Activated CD4-positive, alpha-beta memory T cell treated with anti-CD3 and anti-CD28 coated beads, Interleukin-2, amount 10 ng/mL, durations not matched to agents 7 days and 5 days (primary cell): ENCODE data around the gene LHX6. TPM values are rescaled to one million over a fixed set of nuclear protein-coding genes. Genes with fewer than 3 reads are reported as not detected.

ENCODE experiments used
- CTCF ChIA-PET: fragments of 350-600 bp; sonication (Branson Sonifier 250); formaldehyde crosslinking; loops from one replicate; lab custom pipeline; 2021; ENCODE audit warnings: antibody characterized with exemption, inconsistent platforms; lab: Charles Lee
- POLR2A ChIA-PET: fragments of 350-600 bp; sonication (Branson Sonifier 250); formaldehyde crosslinking; loops from one replicate; lab custom pipeline; 2021; ENCODE audit warnings: antibody characterized with exemption; lab: Charles Lee
- DNase-seq: peaks from one replicate; pipeline ENCODE4 v3.0.0-alpha.2; 2020
- H3K27ac Mint-ChIP-seq: one replicate; pipeline ENCODE4 v1.8.0; 2021; ENCODE audit warnings: mild to moderate bottlenecking, mixed read lengths
- H3K27me3 Mint-ChIP-seq: one replicate; pipeline ENCODE4 v1.8.0; 2021; ENCODE audit warnings: mixed read lengths
- H3K36me3 Mint-ChIP-seq: one replicate; pipeline ENCODE4 v1.8.0; 2021; ENCODE audit warnings: low read depth, mixed read lengths
- H3K4me1 Mint-ChIP-seq: one replicate; pipeline ENCODE4 v1.8.0; 2021; ENCODE audit warnings: mixed read lengths
- H3K4me3 Mint-ChIP-seq: one replicate; pipeline ENCODE4 v1.8.0; 2021; ENCODE audit warnings: mild to moderate bottlenecking, mixed read lengths
- H3K9me3 Mint-ChIP-seq: one replicate; pipeline ENCODE4 v1.8.0; 2021; ENCODE audit warnings: mixed read lengths
- total RNA-seq, 2 experiments: library from RNA; stranded (reverse); gene quantifications; one replicate each; pipeline ENCODE4 v1.2.3, GENCODE V29; 2021

LHX6 gene
- total RNA-seq, 2 experiments from 2014 or later: not detected

DNA sequence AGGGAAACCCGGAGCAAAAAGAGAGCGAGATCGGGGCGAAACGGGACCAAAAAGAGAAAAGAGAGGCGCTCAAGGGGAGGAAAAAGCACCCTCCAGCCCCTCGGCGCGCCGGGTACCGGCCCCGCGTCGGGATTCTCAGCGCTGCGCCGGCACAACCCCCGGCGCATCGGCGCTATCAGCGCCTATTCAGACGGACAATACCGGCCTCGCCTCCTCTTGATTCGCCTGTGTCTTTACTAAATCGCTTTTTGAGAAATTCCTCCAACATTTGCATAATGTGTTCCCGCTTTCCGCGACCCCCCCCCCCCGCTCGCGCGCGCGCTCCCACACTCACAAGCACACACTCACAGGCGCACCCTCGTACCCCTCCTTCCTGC, 578 bp downstream of the LHX6 start:
- Mint-ChIP-seq H3K9me3 (no peaks in the 10 kb centered on the region), H3K4me3 (no peak overlapping the region), H3K4me1 (peaks cover 3% of the 10 kb centered on the region), H3K27ac (no peak overlapping the region), H3K36me3 (no peaks in the 10 kb centered on the region), H3K27me3 (peaks cover 44% of the 10 kb centered on the region)
- DNase-seq: no peak
- ChIA-PET CTCF (no interaction called here), POLR2A (no interaction called here)

DNA sequence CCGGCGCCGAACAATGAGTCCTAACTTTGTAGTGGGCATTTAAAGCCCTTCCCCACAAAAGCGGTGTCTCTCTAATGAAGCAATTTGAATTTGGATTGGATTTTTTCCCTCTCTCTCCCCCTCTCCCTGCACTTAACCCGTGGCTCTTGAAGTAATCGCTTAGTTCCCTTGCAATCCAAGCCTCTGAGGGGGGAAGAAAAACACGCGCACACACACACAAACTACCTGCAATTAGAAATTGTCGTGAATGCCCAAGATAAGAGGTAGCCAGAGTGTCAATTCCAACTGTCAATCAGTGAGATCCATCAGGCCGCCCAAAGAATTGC, 1.2 kb downstream of the LHX6 start:
- Mint-ChIP-seq H3K4me3 (no peak overlapping the region), H3K9me3 (no peaks in the 10 kb centered on the region), H3K27me3 (peaks cover 49% of the 10 kb centered on the region), H3K4me1 (peaks cover 3% of the 10 kb centered on the region), H3K36me3 (no peaks in the 10 kb centered on the region), H3K27ac (no peak overlapping the region)
- POLR2A ChIA-PET: no interaction called here
- CTCF ChIA-PET: no interaction called here
- no peak for DNase-seq

DNA sequence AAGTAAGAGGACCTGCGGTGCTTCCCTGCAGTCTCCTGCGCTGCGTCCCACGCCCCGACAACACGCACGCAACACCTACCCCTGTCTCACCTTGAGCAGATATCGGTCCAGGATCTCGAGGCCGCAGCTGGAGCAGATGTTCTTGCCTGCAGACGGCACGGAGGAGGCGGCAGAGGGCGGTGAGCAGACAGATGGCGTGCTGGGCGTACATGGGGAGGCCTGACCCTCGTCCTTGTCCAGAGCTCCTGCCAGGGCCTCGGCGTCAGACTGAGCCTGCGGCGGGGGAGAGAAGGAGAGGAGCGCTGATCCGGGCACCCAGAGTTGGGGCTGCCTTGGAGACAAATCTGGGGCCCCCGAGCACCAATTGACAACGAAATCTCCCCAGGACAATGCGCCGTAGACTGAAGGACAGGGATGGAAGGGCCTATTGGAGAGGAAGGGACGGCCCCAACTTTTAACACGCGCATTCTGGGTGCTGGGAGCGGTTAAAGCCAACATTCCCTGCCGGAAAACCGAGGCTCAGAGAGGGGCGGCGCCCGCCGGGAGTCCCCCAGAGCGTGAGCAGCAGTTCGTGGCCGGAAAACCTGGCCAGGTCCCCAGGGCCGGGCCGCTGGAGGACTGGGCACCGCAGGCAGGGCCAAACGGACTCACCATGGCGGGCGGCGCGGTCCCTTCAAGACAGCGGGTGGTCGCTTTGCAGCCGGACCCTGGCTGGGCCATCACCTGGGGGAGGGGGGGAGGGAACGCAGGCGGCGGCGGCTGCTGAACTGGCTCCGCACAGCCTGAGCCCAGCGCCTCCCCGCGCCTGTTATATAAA, 1.8 kb downstream of the LHX6 start:
- POLR2A ChIA-PET: no interaction called here
- no peaks in the 10 kb centered on the region for H3K9me3 Mint-ChIP-seq
- CTCF ChIA-PET: no interaction called here

DNA sequence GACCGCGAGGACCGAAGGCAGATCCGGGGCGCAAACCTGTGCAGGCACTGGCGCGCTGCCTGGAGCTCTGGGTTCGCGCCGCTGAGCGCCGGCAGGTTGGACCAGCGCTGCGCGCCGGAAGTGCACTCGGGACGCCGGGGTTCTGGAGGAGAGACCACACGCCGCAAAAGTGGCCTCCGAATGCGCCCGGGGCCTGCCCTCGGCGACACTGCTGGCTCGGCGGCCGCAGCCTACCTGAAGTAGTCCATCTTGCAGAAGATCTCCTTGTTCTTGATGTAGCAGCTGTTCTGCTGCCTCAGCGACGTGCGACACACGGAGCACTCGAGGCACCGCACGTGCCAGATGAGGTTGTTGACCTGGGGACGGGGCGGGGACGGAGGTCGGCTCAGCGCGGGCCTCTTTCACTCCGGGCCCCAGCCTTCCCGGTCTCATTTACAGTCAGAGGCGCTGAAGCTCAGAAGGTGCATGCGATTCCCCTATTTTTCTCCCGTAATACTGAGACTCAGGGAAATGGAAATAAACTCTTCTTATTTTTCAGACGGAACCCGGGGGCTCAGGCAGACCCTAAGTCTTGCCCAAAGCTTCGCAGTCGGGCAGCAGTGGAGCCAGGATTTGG, 2.5 kb downstream of the LHX6 start:
- Mint-ChIP-seq H3K9me3 (no peaks in the 10 kb centered on the region), H3K4me3 (no peak overlapping the region), H3K4me1 (peaks cover 3% of the 10 kb centered on the region), H3K27me3 (peaks cover 56% of the 10 kb centered on the region), H3K36me3 (no peaks in the 10 kb centered on the region), H3K27ac (no peak overlapping the region)
- ChIA-PET CTCF (no interaction called here), POLR2A (no interaction called here)
- DNase-seq: peak; percentile 14

More for the DNA sequence above, 1.8 kb downstream of the LHX6 start:
- H3K27ac Mint-ChIP-seq: no peak overlapping the region
- H3K36me3 Mint-ChIP-seq: no peaks in the 10 kb centered on the region
- H3K4me1 Mint-ChIP-seq: peaks cover 3% of the 10 kb centered on the region
- H3K4me3 Mint-ChIP-seq: no peak overlapping the region
- no peak for DNase-seq
- H3K27me3 Mint-ChIP-seq: peaks cover 54% of the 10 kb centered on the region

GRCh38 chr9:122225312-122226141, 3.2 kb downstream of the LHX6 start:
- peak; percentile 9 for DNase-seq

DNA sequence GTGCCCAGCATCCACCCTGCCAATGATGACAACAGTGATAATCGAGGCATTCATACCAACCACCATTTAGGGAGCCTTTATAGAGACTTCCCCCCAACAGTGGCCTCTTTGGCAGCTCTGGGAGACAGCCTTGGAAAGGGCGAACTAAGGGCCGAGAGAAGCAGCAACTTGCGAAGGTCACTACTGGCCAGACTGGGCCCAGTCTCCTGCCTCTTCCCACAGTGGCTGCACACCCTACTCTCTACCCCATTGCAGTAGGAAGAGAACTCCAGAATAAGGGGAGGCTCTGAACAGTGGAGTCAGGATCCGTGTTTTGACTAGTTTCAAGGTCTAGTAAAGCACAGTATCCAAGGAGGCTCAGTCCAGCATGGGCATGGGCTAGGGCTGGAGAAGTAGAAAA, 5.3 kb downstream of the LHX6 start:
- Mint-ChIP-seq H3K4me1 (peaks cover 21% of the 10 kb centered on the region), H3K27me3 (peaks cover 82% of the 10 kb centered on the region), H3K9me3 (no peaks in the 10 kb centered on the region), H3K27ac (no peak overlapping the region), H3K36me3 (no peaks in the 10 kb centered on the region), H3K4me3 (no peak overlapping the region)
- ChIA-PET POLR2A (interaction anchor here (1.0 to 1.2 kb wide), 2 partner anchors 36 to 42 kb away, joined by 3 to 5 read pairs; partner anchors contain the start of genes MRRF and RBM18), CTCF (no interaction called here)
- no peak for DNase-seq

More at GRCh38 chr9:122225312-122226141, 3.2 kb downstream of the LHX6 start:
- H3K9me3 Mint-ChIP-seq: no peaks in the 10 kb centered on the region
- ChIA-PET CTCF (no interaction called here), POLR2A (no interaction called here)
- no peaks in the 10 kb centered on the region for H3K36me3 Mint-ChIP-seq
- peaks cover 61% of the 10 kb centered on the region for H3K27me3 Mint-ChIP-seq
- no peak overlapping the region for H3K27ac Mint-ChIP-seq
- no peak overlapping the region for H3K4me3 Mint-ChIP-seq
- peaks cover 3% of the 10 kb centered on the region for H3K4me1 Mint-ChIP-seq

DNA sequence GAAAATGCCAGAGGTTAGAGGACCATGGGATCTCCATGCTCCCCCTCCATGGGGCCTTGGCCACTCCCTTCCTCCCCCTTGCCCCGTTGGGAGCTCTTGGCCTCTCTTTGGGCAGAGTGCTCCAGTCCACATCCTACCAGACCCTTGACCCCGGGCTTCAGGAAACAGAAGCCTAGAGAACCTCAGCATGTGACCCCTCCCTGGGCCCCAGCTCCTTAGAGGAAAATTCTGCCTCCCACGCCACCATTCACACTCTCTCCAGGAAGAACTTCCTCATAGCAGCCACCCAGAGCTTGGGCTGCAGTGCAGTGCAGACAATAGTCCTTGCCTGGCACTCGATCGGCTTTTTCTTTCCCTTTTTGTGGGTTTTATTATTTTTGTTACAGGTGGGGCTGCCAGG, 6.0 kb downstream of the LHX6 start:
- POLR2A ChIA-PET: interaction anchor here (1.0 to 1.2 kb wide), 2 partner anchors 35 to 42 kb away, joined by 3 to 5 read pairs; partner anchors contain the start of genes MRRF and RBM18

DNA sequence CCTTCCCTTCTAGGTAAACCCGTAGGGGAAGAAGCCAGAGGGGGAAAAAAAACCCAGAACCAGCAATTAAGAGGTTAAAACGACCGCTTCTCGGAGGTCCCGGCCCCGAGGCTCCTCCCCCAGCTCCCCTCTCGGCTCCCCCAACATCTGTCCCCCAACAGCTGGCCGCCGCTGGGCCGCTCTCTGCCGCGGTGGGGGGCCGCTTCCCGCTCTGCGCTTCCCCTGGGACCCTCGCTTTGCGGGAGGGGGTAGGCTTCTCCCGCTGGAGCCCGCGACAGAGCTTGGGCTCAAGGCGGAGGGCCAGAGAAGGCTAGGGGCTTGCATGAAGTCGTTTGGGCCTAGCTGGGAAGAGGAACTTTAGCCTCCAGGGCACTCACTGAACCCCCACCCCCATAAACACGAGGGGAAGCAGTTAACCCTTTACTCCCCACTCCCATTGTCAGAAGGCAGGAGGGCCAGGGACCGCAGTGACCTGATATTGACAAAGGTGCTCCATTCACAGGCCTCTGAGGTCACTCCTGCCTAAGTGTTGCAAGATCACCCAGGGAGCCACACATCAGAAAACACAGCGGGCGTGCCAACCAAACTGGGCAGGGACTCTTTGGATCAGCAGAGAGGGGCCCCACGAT, 7.5 kb downstream of the LHX6 start:
- no peaks in the 10 kb centered on the region for H3K36me3 Mint-ChIP-seq

More for the DNA sequence above, 6.0 kb downstream of the LHX6 start:
- no peak for DNase-seq
- peaks cover 84% of the 10 kb centered on the region for H3K27me3 Mint-ChIP-seq
- no peaks in the 10 kb centered on the region for H3K36me3 Mint-ChIP-seq
- H3K4me3 Mint-ChIP-seq: no peak overlapping the region
- H3K9me3 Mint-ChIP-seq: no peaks in the 10 kb centered on the region
- CTCF ChIA-PET: interaction anchor here (0.9 kb wide), 1 partner anchor 42 kb away, joined by 3 read pairs; the partner anchor contains the start of genes MRRF and RBM18
- no peak overlapping the region for H3K27ac Mint-ChIP-seq
- peaks cover 27% of the 10 kb centered on the region for H3K4me1 Mint-ChIP-seq

GRCh38 chr9:122220673-122221182, 8.0 kb downstream of the LHX6 start:
- Mint-ChIP-seq H3K27ac (no peak overlapping the region), H3K27me3 (peaks cover 84% of the 10 kb centered on the region), H3K36me3 (no peaks in the 10 kb centered on the region), H3K4me3 (no peak overlapping the region), H3K9me3 (no peaks in the 10 kb centered on the region), H3K4me1 (peaks cover 26% of the 10 kb centered on the region)
- ChIA-PET POLR2A (interaction anchor here (1.5 kb wide), 1 partner anchor 44 kb away, joined by 3 read pairs; the partner anchor contains the start of genes MRRF and RBM18), CTCF (no interaction called here)
- DNase-seq: no peak

More for the DNA sequence above, 7.5 kb downstream of the LHX6 start:
- H3K9me3 Mint-ChIP-seq: no peaks in the 10 kb centered on the region
- H3K27ac Mint-ChIP-seq: no peak overlapping the region
- DNase-seq: no peak
- H3K27me3 Mint-ChIP-seq: peaks cover 83% of the 10 kb centered on the region
- ChIA-PET POLR2A (interaction anchor here (1.5 kb wide), 1 partner anchor 43 kb away, joined by 3 read pairs; the partner anchor contains the start of genes MRRF and RBM18), CTCF (no interaction called here)
- H3K4me1 Mint-ChIP-seq: peaks cover 26% of the 10 kb centered on the region
- H3K4me3 Mint-ChIP-seq: no peak overlapping the region

GRCh38 chr9:122219856-122220672, 8.7 kb downstream of the LHX6 start:
- no peak for DNase-seq
- peaks cover 26% of the 10 kb centered on the region for H3K4me1 Mint-ChIP-seq
- no peak overlapping the region for H3K27ac Mint-ChIP-seq
- CTCF ChIA-PET: interaction anchor here (1.0 kb wide), 1 partner anchor 121 kb away, joined by 3 read pairs; no protein-coding TSS in a partner anchor
- POLR2A ChIA-PET: interaction anchor here (1.5 kb wide), 1 partner anchor 45 kb away, joined by 3 read pairs; the partner anchor contains the start of genes MRRF and RBM18
- H3K9me3 Mint-ChIP-seq: no peaks in the 10 kb centered on the region
- peaks cover 88% of the 10 kb centered on the region for H3K27me3 Mint-ChIP-seq
- no peaks in the 10 kb centered on the region for H3K36me3 Mint-ChIP-seq
- H3K4me3 Mint-ChIP-seq: no peak overlapping the region

- peaks cover 89% of the 10 kb centered on the region for H3K27me3 Mint-ChIP-seq
- DNase-seq: no peak
- H3K36me3 Mint-ChIP-seq: no peaks in the 10 kb centered on the region
- no peak overlapping the region for H3K27ac Mint-ChIP-seq
- H3K4me3 Mint-ChIP-seq: peak overlapping the region; percentile 17
- CTCF ChIA-PET: interaction anchor here (1.0 kb wide), 1 partner anchor 120 kb away, joined by 3 read pairs; no protein-coding TSS in a partner anchor
- H3K4me1 Mint-ChIP-seq: peaks cover 28% of the 10 kb centered on the region
- H3K9me3 Mint-ChIP-seq: no peaks in the 10 kb centered on the region
- POLR2A ChIA-PET: no interaction called here
Observed at GRCh38 chr9:122218935-122219855, 9.6 kb downstream of the LHX6 start.
